ENCODE data around the gene ASCC1.

Gene ASCC1

GRCh38 chr10:72097448-72098300 lies 118.4 kb downstream of the ASCC1 start:
- H3K4me3 ChIP-seq (ENCODE audit: low read length), result no peak overlapping the region
- peaks cover 20% of the 10 kb centered on the region for H3K4me1 ChIP-seq (ENCODE audit: control insufficient read depth, insufficient read depth, low read length)
- H3K27me3 ChIP-seq (ENCODE audit: control insufficient read depth, insufficient read depth, low read length), result no peaks in the 10 kb centered on the region
- H3K36me3 ChIP-seq (ENCODE audit: control insufficient read depth, insufficient read depth, low read length), result no peaks in the 10 kb centered on the region
- no peaks in the 10 kb centered on the region for H3K9me3 ChIP-seq (ENCODE audit: control insufficient read depth, low read length)
- H3K9ac ChIP-seq (ENCODE audit: low read length), result no peak overlapping the region

GRCh38 chr10:72096115-72097000 lies 119.7 kb downstream of the ASCC1 start:
- Histone ChIP-seq H3K9me3 (ENCODE audit: control insufficient read depth, low read length) (no peaks in the 10 kb centered on the region), H3K36me3 (ENCODE audit: control insufficient read depth, insufficient read depth, low read length) (no peaks in the 10 kb centered on the region), H3K4me3 (ENCODE audit: low read length) (no peak overlapping the region), H3K4me1 (ENCODE audit: control insufficient read depth, insufficient read depth, low read length) (peaks cover 16% of the 10 kb centered on the region), H3K9ac (ENCODE audit: low read length) (no peak overlapping the region), H3K27me3 (ENCODE audit: control insufficient read depth, insufficient read depth, low read length) (no peaks in the 10 kb centered on the region)

- no peak overlapping the region for H3K4me3 ChIP-seq (ENCODE audit: low read length)
- H3K27me3 ChIP-seq (ENCODE audit: control insufficient read depth, insufficient read depth, low read length), result peaks cover 4% of the 10 kb centered on the region
- H3K9me3 ChIP-seq (ENCODE audit: control insufficient read depth, low read length), result no peaks in the 10 kb centered on the region
- H3K9ac ChIP-seq (ENCODE audit: low read length), result no peak overlapping the region
- H3K4me1 ChIP-seq (ENCODE audit: control insufficient read depth, insufficient read depth, low read length), result peaks cover 14% of the 10 kb centered on the region
- no peaks in the 10 kb centered on the region for H3K36me3 ChIP-seq (ENCODE audit: control insufficient read depth, insufficient read depth, low read length)
Measured at GRCh38 chr10:72095195-72095594, 120.9 kb downstream of the ASCC1 start.

- H3K4me1 ChIP-seq (ENCODE audit: control insufficient read depth, insufficient read depth, low read length), result peaks cover 14% of the 10 kb centered on the region
- H3K27me3 ChIP-seq (ENCODE audit: control insufficient read depth, insufficient read depth, low read length), result peaks cover 10% of the 10 kb centered on the region
- no peak overlapping the region for H3K4me3 ChIP-seq (ENCODE audit: low read length)
- H3K36me3 ChIP-seq (ENCODE audit: control insufficient read depth, insufficient read depth, low read length), result no peaks in the 10 kb centered on the region
- H3K9me3 ChIP-seq (ENCODE audit: control insufficient read depth, low read length), result no peaks in the 10 kb centered on the region
- no peak overlapping the region for H3K9ac ChIP-seq (ENCODE audit: low read length)
Measured at GRCh38 chr10:72094574-72094973, 121.5 kb downstream of the ASCC1 start.

GRCh38 chr10:72093450-72093849 lies 122.6 kb downstream of the ASCC1 start:
- no peaks in the 10 kb centered on the region for H3K36me3 ChIP-seq (ENCODE audit: control insufficient read depth, insufficient read depth, low read length)
- no peaks in the 10 kb centered on the region for H3K9me3 ChIP-seq (ENCODE audit: control insufficient read depth, low read length)
- H3K27me3 ChIP-seq (ENCODE audit: control insufficient read depth, insufficient read depth, low read length), result peaks cover 20% of the 10 kb centered on the region
- H3K4me1 ChIP-seq (ENCODE audit: control insufficient read depth, insufficient read depth, low read length), result peaks cover 14% of the 10 kb centered on the region
- H3K4me3 ChIP-seq (ENCODE audit: low read length), result no peak overlapping the region
- H3K9ac ChIP-seq (ENCODE audit: low read length), result no peak overlapping the region

GRCh38 chr10:72092987-72093386 lies 123.1 kb downstream of the ASCC1 start:
- peaks cover 19% of the 10 kb centered on the region for H3K4me1 ChIP-seq (ENCODE audit: control insufficient read depth, insufficient read depth, low read length)
- no peak overlapping the region for H3K4me3 ChIP-seq (ENCODE audit: low read length)
- H3K27me3 ChIP-seq (ENCODE audit: control insufficient read depth, insufficient read depth, low read length), result peaks cover 24% of the 10 kb centered on the region
- H3K9me3 ChIP-seq (ENCODE audit: control insufficient read depth, low read length), result no peaks in the 10 kb centered on the region
- no peak overlapping the region for H3K9ac ChIP-seq (ENCODE audit: low read length)
- no peaks in the 10 kb centered on the region for H3K36me3 ChIP-seq (ENCODE audit: control insufficient read depth, insufficient read depth, low read length)

GRCh38 chr10:72092171-72092924 lies 123.7 kb downstream of the ASCC1 start:
- Histone ChIP-seq H3K9me3 (ENCODE audit: control insufficient read depth, low read length) (no peaks in the 10 kb centered on the region), H3K27me3 (ENCODE audit: control insufficient read depth, insufficient read depth, low read length) (peaks cover 31% of the 10 kb centered on the region), H3K4me1 (ENCODE audit: control insufficient read depth, insufficient read depth, low read length) (peaks cover 26% of the 10 kb centered on the region), H3K9ac (ENCODE audit: low read length) (no peak overlapping the region), H3K4me3 (ENCODE audit: low read length) (no peak overlapping the region), H3K36me3 (ENCODE audit: control insufficient read depth, insufficient read depth, low read length) (no peaks in the 10 kb centered on the region)

- Histone ChIP-seq H3K9me3 (ENCODE audit: control insufficient read depth, low read length) (no peaks in the 10 kb centered on the region), H3K36me3 (ENCODE audit: control insufficient read depth, insufficient read depth, low read length) (no peaks in the 10 kb centered on the region), H3K9ac (ENCODE audit: low read length) (no peak overlapping the region), H3K27me3 (ENCODE audit: control insufficient read depth, insufficient read depth, low read length) (peaks cover 44% of the 10 kb centered on the region), H3K4me3 (ENCODE audit: low read length) (no peak overlapping the region), H3K4me1 (ENCODE audit: control insufficient read depth, insufficient read depth, low read length) (peaks cover 20% of the 10 kb centered on the region)
Measured at GRCh38 chr10:72090326-72090725, 125.8 kb downstream of the ASCC1 start.

GRCh38 chr10:72089618-72090017 lies 126.5 kb downstream of the ASCC1 start:
- H3K9me3 ChIP-seq (ENCODE audit: control insufficient read depth, low read length), result no peaks in the 10 kb centered on the region
- no peak overlapping the region for H3K9ac ChIP-seq (ENCODE audit: low read length)
- no peak overlapping the region for H3K4me3 ChIP-seq (ENCODE audit: low read length)
- H3K4me1 ChIP-seq (ENCODE audit: control insufficient read depth, insufficient read depth, low read length), result peaks cover 20% of the 10 kb centered on the region
- no peaks in the 10 kb centered on the region for H3K36me3 ChIP-seq (ENCODE audit: control insufficient read depth, insufficient read depth, low read length)
- peaks cover 48% of the 10 kb centered on the region for H3K27me3 ChIP-seq (ENCODE audit: control insufficient read depth, insufficient read depth, low read length)

- Histone ChIP-seq H3K9ac (ENCODE audit: low read length) (peak overlapping the region; percentile 12), H3K9me3 (ENCODE audit: control insufficient read depth, low read length) (no peaks in the 10 kb centered on the region), H3K4me1 (ENCODE audit: control insufficient read depth, insufficient read depth, low read length) (peaks cover 20% of the 10 kb centered on the region), H3K4me3 (ENCODE audit: low read length) (no peak overlapping the region), H3K27me3 (ENCODE audit: control insufficient read depth, insufficient read depth, low read length) (peaks cover 48% of the 10 kb centered on the region), H3K36me3 (ENCODE audit: control insufficient read depth, insufficient read depth, low read length) (no peaks in the 10 kb centered on the region)
Measured at GRCh38 chr10:72088889-72089575, 127.0 kb downstream of the ASCC1 start.
